ENCODE results near the gene ZBTB7C. TPM values are rescaled to one million over a fixed set of nuclear protein-coding genes. Genes with fewer than 3 reads are reported as not detected.

Gene ZBTB7C
- total and polyA plus RNA-seq, 9 of the 15 experiments (the other 6 are each of a cell fraction or from before 2014, with no cell fraction given), result not detected

GRCh38 chr18:48293954-48294898 lies 115.0 kb downstream of the ZBTB7C start (continued):
- no peak for TF ChIP-seq TOE1 (IDR thresholded peaks at IDR 0.05; ENCODE audit: borderline replicate concordance)
- TF ChIP-seq TOE1 (CRISPR knock-in tag; IDR thresholded peaks at IDR 0.05; ENCODE audit: borderline replicate concordance, low read depth), result no peak
- no peak for TF ChIP-seq GABPA (tag; conservative IDR thresholded peaks at IDR 0.05; ENCODE audit: low read depth)
- TF ChIP-seq MEF2D (tag; conservative IDR thresholded peaks at IDR 0.05; ENCODE audit: low read depth), result peak; percentile 48; the same call in 1 of the 2 replicates
- TF ChIP-seq ZBTB34 (CRISPR knock-in tag; IDR thresholded peaks at IDR 0.05), result no peak

- H3K9me3 ChIP-seq (replicated peaks; ENCODE audit: control insufficient read depth, insufficient read depth, low read depth, low read length), result no peaks in the 10 kb centered on the region
- no peaks in the 10 kb centered on the region; a peak in 1 of 5 replicates for H3K27me3 ChIP-seq (ENCODE audit: control insufficient read depth in 2 of 2, insufficient read depth in 2 of 2, low read length in 2 of 2)
- H3K27ac ChIP-seq (ENCODE audit: extremely low read depth, low read depth, low read length), result no peak overlapping the region
- no peak for ATAC-seq
- in situ Hi-C loops (cut with MboI), result no loop called here
- BruUV-seq (replicated peaks), result no TSS peak
- H3K4me1 ChIP-seq (replicated peaks in 1 of 2; ENCODE audit: control insufficient read depth in 2 of 2, insufficient read depth in 2 of 2, low read length in 2 of 2), result peaks cover 0 to 9% of the 10 kb centered on the region in 2 experiments; a peak in 2 of 5 replicates
- ChIA-PET CTCF (ENCODE audit: low intra/inter-chr PET ratio) (no interaction called here), POLR2A (no interaction called here)
- no peaks in the 10 kb centered on the region for H4K20me1 ChIP-seq (replicated peaks; ENCODE audit: control insufficient read depth, insufficient read depth, low read length)
- no peak for DNase-seq (ENCODE audit: extremely low read depth in 1 of 4, low spot score in 3 of 4)
- H2AFZ ChIP-seq (ENCODE audit: low read depth, low read length), result 0 out of 2 replicates have a peak overlapping the region, but pooled peaks have one; percentile 24
- no peak overlapping the region for H3K9ac ChIP-seq (ENCODE audit: insufficient read depth in 1 of 2, low read depth in 2 of 2, low read length in 2 of 2)
- no peaks in the 10 kb centered on the region for H3K36me3 ChIP-seq (ENCODE audit: control insufficient read depth, insufficient read depth, low read length)
- H3K4me2 ChIP-seq (ENCODE audit: insufficient read depth, low read length), result no peak overlapping the region
- H3K4me3 ChIP-seq, result no peak overlapping the region
- no peak for FAIRE-seq
- intact Hi-C loops (cut with micrococcal nuclease), result no loop called here
- WGBS (ENCODE audit: insufficient coverage, low coverage, missing lambda C conversion rate), result 2% methylated on average over 4 of the region's 4 CpGs
- H3K9me1 ChIP-seq (ENCODE audit: control insufficient read depth, insufficient read depth, low read length), result no peaks in the 10 kb centered on the region
- no peaks in the 10 kb centered on the region for H3K79me2 ChIP-seq (ENCODE audit: control insufficient read depth, insufficient read depth, low read length)
- TF ChIP-seq CBFB (CRISPR knock-in tag; IDR thresholded peaks at IDR 0.05) (no peak), RBBP5 (IDR thresholded peaks at IDR 0.05; ENCODE audit: borderline replicate concordance, insufficient read depth, low read length, poor library complexity, severe bottlenecking) (peak; percentile 31), SPI1 (IDR thresholded peaks at IDR 0.05; ENCODE audit: borderline replicate concordance, low read depth, low read length) (peak; percentile 50; the same call in 1 of the 2 replicates), U2AF1 (optimal IDR thresholded peaks at IDR 0.05; ENCODE audit: low read depth, low read length) (no peak), ZNF12 (CRISPR knock-in tag; IDR thresholded peaks at IDR 0.05) (peak; percentile 78), THRAP3 (IDR thresholded peaks at IDR 0.05; ENCODE audit: borderline replicate concordance) (no peak), HMGXB4 (CRISPR knock-in tag; IDR thresholded peaks at IDR 0.05) (no peak), HOMEZ (CRISPR knock-in tag; IDR thresholded peaks at IDR 0.05) (no peak)
These were observed 116.3 kb downstream of the ZBTB7C start for GRCh38 chr18:48292782-48293424.

Data from K562 (cell line).